ENCODE results near the gene MPP1. TPM values are rescaled to one million over a fixed set of nuclear protein-coding genes. Genes with fewer than 3 reads are reported as not detected.
A peak's percentile ranks its signal among the peaks of the same experiment; 100 is the strongest.

MPP1 gene
- total RNA-seq, 1 donor from 2014 or later: 13.3 TPM

DNA sequence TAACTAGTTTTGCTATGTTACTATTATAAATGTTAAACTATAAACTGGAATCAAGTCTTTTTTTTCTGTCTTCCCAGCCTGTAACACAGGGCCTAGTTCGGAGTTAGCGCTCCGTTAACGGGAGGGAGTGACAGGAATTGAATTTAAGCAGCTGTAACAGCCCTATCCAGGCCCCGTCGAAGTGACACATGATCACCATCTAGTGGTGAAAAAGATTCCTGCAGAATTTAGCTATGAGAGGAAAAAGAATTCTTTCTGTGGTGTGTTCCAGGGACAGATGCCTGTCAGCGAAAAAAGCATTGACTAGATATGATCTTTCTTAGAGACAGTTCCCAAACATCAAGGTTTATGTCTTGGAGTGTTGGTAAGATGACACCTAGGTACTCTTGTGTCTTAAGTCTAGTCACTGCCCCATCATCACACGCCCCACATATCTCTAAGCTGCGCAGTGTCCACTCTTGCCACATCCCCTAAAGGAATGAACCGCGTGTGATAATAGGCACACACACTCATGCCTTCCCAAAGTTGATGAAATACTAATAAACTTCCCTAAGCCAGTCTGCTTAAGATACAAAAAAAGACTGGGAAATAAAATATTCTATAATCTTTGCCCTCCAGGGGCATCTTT lies 56.5 kb downstream of the MPP1 start:
- H3K4me1 Mint-ChIP-seq (ENCODE audit: low read depth): peaks cover 12% of the 10 kb centered on the region
- TF ChIP-seq, protein P1, sequence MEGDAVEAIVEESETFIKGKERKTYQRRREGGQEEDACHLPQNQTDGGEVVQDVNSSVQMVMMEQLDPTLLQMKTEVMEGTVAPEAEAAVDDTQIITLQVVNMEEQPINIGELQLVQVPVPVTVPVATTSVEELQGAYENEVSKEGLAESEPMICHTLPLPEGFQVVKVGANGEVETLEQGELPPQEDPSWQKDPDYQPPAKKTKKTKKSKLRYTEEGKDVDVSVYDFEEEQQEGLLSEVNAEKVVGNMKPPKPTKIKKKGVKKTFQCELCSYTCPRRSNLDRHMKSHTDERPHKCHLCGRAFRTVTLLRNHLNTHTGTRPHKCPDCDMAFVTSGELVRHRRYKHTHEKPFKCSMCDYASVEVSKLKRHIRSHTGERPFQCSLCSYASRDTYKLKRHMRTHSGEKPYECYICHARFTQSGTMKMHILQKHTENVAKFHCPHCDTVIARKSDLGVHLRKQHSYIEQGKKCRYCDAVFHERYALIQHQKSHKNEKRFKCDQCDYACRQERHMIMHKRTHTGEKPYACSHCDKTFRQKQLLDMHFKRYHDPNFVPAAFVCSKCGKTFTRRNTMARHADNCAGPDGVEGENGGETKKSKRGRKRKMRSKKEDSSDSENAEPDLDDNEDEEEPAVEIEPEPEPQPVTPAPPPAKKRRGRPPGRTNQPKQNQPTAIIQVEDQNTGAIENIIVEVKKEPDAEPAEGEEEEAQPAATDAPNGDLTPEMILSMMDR (IDR thresholded peaks at IDR 0.05): peak; percentile 87
- no peaks in the 10 kb centered on the region for H3K27me3 Mint-ChIP-seq (ENCODE audit: low read depth)
- no peak for DNase-seq (ENCODE audit: low spot score)
- peaks cover 3% of the 10 kb centered on the region for H3K36me3 Mint-ChIP-seq (ENCODE audit: low read depth)
- H3K27ac Mint-ChIP-seq (ENCODE audit: unreplicated experiment): no peak overlapping the region
- no peak overlapping the region for H3K4me3 Mint-ChIP-seq (ENCODE audit: unreplicated experiment)
- H3K9me3 Mint-ChIP-seq (ENCODE audit: low read depth): peaks cover 4% of the 10 kb centered on the region

GRCh38 chrX:154742613-154743012 lies 62.7 kb downstream of the MPP1 start:
- TF ChIP-seq, protein P1 (IDR thresholded peaks at IDR 0.05): no peak
- peaks cover 11% of the 10 kb centered on the region for H3K9me3 Mint-ChIP-seq (ENCODE audit: low read depth)
- no peaks in the 10 kb centered on the region for H3K27me3 Mint-ChIP-seq (ENCODE audit: low read depth)
- no peak for DNase-seq (ENCODE audit: low spot score)
- peaks cover 8% of the 10 kb centered on the region for H3K4me1 Mint-ChIP-seq (ENCODE audit: low read depth)
- H3K36me3 Mint-ChIP-seq (ENCODE audit: low read depth): peaks cover 3% of the 10 kb centered on the region
- no peak overlapping the region for H3K27ac Mint-ChIP-seq (ENCODE audit: unreplicated experiment)
- H3K4me3 Mint-ChIP-seq (ENCODE audit: unreplicated experiment): no peak overlapping the region

GRCh38 chrX:154739952-154740465 lies 65.3 kb downstream of the MPP1 start:
- peaks cover 13% of the 10 kb centered on the region for H3K9me3 Mint-ChIP-seq (ENCODE audit: low read depth)
- TF ChIP-seq, protein P1 (IDR thresholded peaks at IDR 0.05): no peak
- no peaks in the 10 kb centered on the region for H3K36me3 Mint-ChIP-seq (ENCODE audit: low read depth)
- no peak for DNase-seq (ENCODE audit: low spot score)
- H3K27ac Mint-ChIP-seq (ENCODE audit: unreplicated experiment): no peak overlapping the region
- H3K4me1 Mint-ChIP-seq (ENCODE audit: low read depth): peaks cover 35% of the 10 kb centered on the region
- no peaks in the 10 kb centered on the region for H3K27me3 Mint-ChIP-seq (ENCODE audit: low read depth)
- H3K4me3 Mint-ChIP-seq (ENCODE audit: unreplicated experiment): no peak overlapping the region

- H3K36me3 Mint-ChIP-seq (ENCODE audit: low read depth): no peaks in the 10 kb centered on the region
- H3K4me1 Mint-ChIP-seq (ENCODE audit: low read depth): peaks cover 53% of the 10 kb centered on the region
- no peak for DNase-seq (ENCODE audit: low spot score)
- TF ChIP-seq, protein P1 (IDR thresholded peaks at IDR 0.05): no peak
- H3K9me3 Mint-ChIP-seq (ENCODE audit: low read depth): peaks cover 12% of the 10 kb centered on the region
- peak overlapping the region; percentile 73 for H3K27ac Mint-ChIP-seq (ENCODE audit: unreplicated experiment)
- H3K4me3 Mint-ChIP-seq (ENCODE audit: unreplicated experiment): no peak overlapping the region
- H3K27me3 Mint-ChIP-seq (ENCODE audit: low read depth): no peaks in the 10 kb centered on the region
Measured at GRCh38 chrX:154738011-154738738, 67.1 kb downstream of the MPP1 start.

GRCh38 chrX:154737136-154737535 lies 68.1 kb downstream of the MPP1 start:
- Mint-ChIP-seq H3K4me1 (ENCODE audit: low read depth) (peaks cover 63% of the 10 kb centered on the region), H3K27me3 (ENCODE audit: low read depth) (no peaks in the 10 kb centered on the region), H3K4me3 (ENCODE audit: unreplicated experiment) (no peak overlapping the region), H3K9me3 (ENCODE audit: low read depth) (peaks cover 7% of the 10 kb centered on the region), H3K36me3 (ENCODE audit: low read depth) (no peaks in the 10 kb centered on the region), H3K27ac (ENCODE audit: unreplicated experiment) (peak overlapping the region; percentile 94)
- no peak for DNase-seq (ENCODE audit: low spot score)
- TF ChIP-seq, protein P1 (IDR thresholded peaks at IDR 0.05): no peak
